Measurements from ENCODE around the gene RPL38.

The RPL38 gene

DNA sequence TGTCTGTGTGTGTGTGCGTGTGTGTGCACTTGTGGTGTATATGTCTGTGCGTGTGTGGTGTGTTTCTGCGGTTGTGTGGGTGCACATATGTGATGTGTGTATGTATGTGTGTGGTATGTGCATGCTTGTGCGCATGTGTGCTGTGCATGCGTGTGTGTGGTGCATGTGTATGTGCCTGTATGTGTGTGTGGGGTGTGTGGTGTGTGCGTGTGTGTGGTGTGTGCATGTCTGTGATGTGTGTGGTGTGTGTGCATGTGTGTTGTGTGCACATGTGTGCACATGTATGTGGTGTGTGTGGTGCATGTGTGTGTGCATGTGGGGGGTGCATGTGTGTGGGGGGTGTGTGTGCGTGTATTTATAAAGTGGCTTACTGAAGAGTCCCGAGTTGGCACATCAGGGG lies 47.6 kb downstream of the RPL38 start:
- no peaks in the 10 kb centered on the region for H4K20me1 ChIP-seq (ENCODE audit: control insufficient read depth, insufficient read depth, low read depth, low read length)
- H3K4me1 ChIP-seq (ENCODE audit: control insufficient read depth, low read length), result no peaks in the 10 kb centered on the region
- peaks cover 2% of the 10 kb centered on the region; the same call in 1 of the 2 replicates for H3K9me3 ChIP-seq (ENCODE audit: control insufficient read depth, insufficient read depth, low read length)
- H3K9me2 ChIP-seq (replicated peaks; ENCODE audit: control insufficient read depth, low read length), result no peaks in the 10 kb centered on the region
- no peak overlapping the region for H3K27ac ChIP-seq (ENCODE audit: low read depth, low read length)
- H3F3A ChIP-seq (ENCODE audit: control insufficient read depth, insufficient read depth), result no peaks in the 10 kb centered on the region
- H3K4me2 ChIP-seq (ENCODE audit: low read length), result no peak overlapping the region
- no peaks in the 10 kb centered on the region for H3K79me2 ChIP-seq (ENCODE audit: control insufficient read depth, low read length)
- H3K27me3 ChIP-seq (ENCODE audit: control insufficient read depth, low read length), result no peaks in the 10 kb centered on the region
- H3K36me3 ChIP-seq (ENCODE audit: control insufficient read depth, low read length), result no peaks in the 10 kb centered on the region
- TF ChIP-seq EZH2phosphoT487 (IDR thresholded peaks at IDR 0.05; ENCODE audit: borderline replicate concordance, low read length) (no peak), CTCF (IDR thresholded peaks at IDR 0.05; ENCODE audit: low read depth, low read length, poor library complexity, severe bottlenecking) (no peak)
- H3K4me3 ChIP-seq (ENCODE audit: low read length), result no peak overlapping the region

DNA sequence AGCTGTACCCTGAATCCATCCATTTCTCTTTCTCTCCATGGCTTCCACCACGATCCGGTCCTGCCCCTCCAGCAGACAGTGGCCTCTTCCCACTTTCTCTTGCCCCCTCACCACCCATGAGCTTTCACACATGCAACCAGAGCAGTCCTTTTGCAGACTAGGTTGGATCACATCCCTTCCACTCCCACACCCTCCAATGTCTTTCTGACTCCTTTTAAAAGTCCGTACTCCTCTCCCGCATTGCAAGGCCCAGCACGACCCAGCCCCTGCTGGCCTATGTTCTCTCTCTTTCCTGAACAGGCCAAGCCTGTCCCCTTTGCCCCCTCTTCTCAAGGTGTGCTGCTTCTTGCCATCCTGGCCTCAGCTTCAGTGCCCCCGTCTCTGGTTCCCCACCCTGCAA lies 48.1 kb downstream of the RPL38 start:
- Histone ChIP-seq H3K27me3 (ENCODE audit: control insufficient read depth, low read length) (no peaks in the 10 kb centered on the region), H3K4me3 (ENCODE audit: low read length) (no peak overlapping the region), H3K27ac (ENCODE audit: low read depth, low read length) (no peak overlapping the region), H3K79me2 (ENCODE audit: control insufficient read depth, low read length) (no peaks in the 10 kb centered on the region), H3F3A (ENCODE audit: control insufficient read depth, insufficient read depth) (no peaks in the 10 kb centered on the region), H3K4me2 (ENCODE audit: low read length) (no peak overlapping the region), H3K9me3 (ENCODE audit: control insufficient read depth, insufficient read depth, low read length) (peaks cover under 1% of the 10 kb centered on the region; the same call in 1 of the 2 replicates), H3K9me2 (replicated peaks; ENCODE audit: control insufficient read depth, low read length) (no peaks in the 10 kb centered on the region), H3K4me1 (ENCODE audit: control insufficient read depth, low read length) (no peaks in the 10 kb centered on the region), H3K36me3 (ENCODE audit: control insufficient read depth, low read length) (no peaks in the 10 kb centered on the region), H4K20me1 (ENCODE audit: control insufficient read depth, insufficient read depth, low read depth, low read length) (no peaks in the 10 kb centered on the region)
- TF ChIP-seq EZH2phosphoT487 (IDR thresholded peaks at IDR 0.05; ENCODE audit: borderline replicate concordance, low read length), result no peak
- TF ChIP-seq CTCF (IDR thresholded peaks at IDR 0.05; ENCODE audit: low read depth, low read length, poor library complexity, severe bottlenecking), result no peak

GRCh38 chr17:74252211-74252610 lies 48.7 kb downstream of the RPL38 start:
- H3F3A ChIP-seq (ENCODE audit: control insufficient read depth, insufficient read depth), result no peaks in the 10 kb centered on the region
- H3K27me3 ChIP-seq (ENCODE audit: control insufficient read depth, low read length), result no peaks in the 10 kb centered on the region
- no peak for TF ChIP-seq CTCF (IDR thresholded peaks at IDR 0.05; ENCODE audit: low read depth, low read length, poor library complexity, severe bottlenecking)
- H3K4me2 ChIP-seq (ENCODE audit: low read length), result no peak overlapping the region
- no peaks in the 10 kb centered on the region for H4K20me1 ChIP-seq (ENCODE audit: control insufficient read depth, insufficient read depth, low read depth, low read length)
- H3K9me2 ChIP-seq (replicated peaks; ENCODE audit: control insufficient read depth, low read length), result no peaks in the 10 kb centered on the region
- no peaks in the 10 kb centered on the region for H3K79me2 ChIP-seq (ENCODE audit: control insufficient read depth, low read length)
- no peaks in the 10 kb centered on the region for H3K36me3 ChIP-seq (ENCODE audit: control insufficient read depth, low read length)
- no peaks in the 10 kb centered on the region for H3K9me3 ChIP-seq (ENCODE audit: control insufficient read depth, insufficient read depth, low read length)
- no peak overlapping the region for H3K27ac ChIP-seq (ENCODE audit: low read depth, low read length)
- no peak overlapping the region for H3K4me3 ChIP-seq (ENCODE audit: low read length)
- H3K4me1 ChIP-seq (ENCODE audit: control insufficient read depth, low read length), result no peaks in the 10 kb centered on the region

DNA sequence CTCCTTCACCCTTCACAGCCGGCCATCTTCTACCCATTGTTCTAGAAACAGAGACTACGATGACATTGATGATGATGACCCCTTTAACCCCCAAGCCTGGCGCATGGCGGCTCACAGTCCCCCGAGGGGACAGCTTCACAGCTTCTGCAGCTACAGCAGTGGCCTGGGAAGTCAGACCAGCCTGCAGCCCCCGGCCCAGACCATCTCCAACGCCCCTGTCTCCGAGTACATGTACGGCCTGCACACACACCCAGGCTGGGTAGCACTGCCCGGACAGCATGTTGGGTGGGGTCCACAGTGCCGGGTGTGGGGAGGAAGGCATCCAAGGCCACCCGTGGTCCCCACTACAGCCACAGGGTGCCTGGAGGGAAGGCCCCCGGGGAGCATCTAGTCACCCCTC lies 49.6 kb downstream of the RPL38 start:
- no peaks in the 10 kb centered on the region for H3F3A ChIP-seq (ENCODE audit: control insufficient read depth, insufficient read depth)
- no peaks in the 10 kb centered on the region for H3K9me3 ChIP-seq (ENCODE audit: control insufficient read depth, insufficient read depth, low read length)
- no peak overlapping the region for H3K27ac ChIP-seq (ENCODE audit: low read depth, low read length)
- no peaks in the 10 kb centered on the region for H3K9me2 ChIP-seq (replicated peaks; ENCODE audit: control insufficient read depth, low read length)
- H3K79me2 ChIP-seq (ENCODE audit: control insufficient read depth, low read length), result no peaks in the 10 kb centered on the region
- H3K36me3 ChIP-seq (ENCODE audit: control insufficient read depth, low read length), result no peaks in the 10 kb centered on the region
- H3K4me2 ChIP-seq (ENCODE audit: low read length), result no peak overlapping the region
- no peak for TF ChIP-seq EZH2phosphoT487 (IDR thresholded peaks at IDR 0.05; ENCODE audit: borderline replicate concordance, low read length)
- no peak for TF ChIP-seq CTCF (IDR thresholded peaks at IDR 0.05; ENCODE audit: low read depth, low read length, poor library complexity, severe bottlenecking)
- no peaks in the 10 kb centered on the region for H3K4me1 ChIP-seq (ENCODE audit: control insufficient read depth, low read length)
- H4K20me1 ChIP-seq (ENCODE audit: control insufficient read depth, insufficient read depth, low read depth, low read length), result no peaks in the 10 kb centered on the region
- no peaks in the 10 kb centered on the region for H3K27me3 ChIP-seq (ENCODE audit: control insufficient read depth, low read length)
- no peak overlapping the region for H3K4me3 ChIP-seq (ENCODE audit: low read length)

All from DOHH2 (cell line).